GM12865 (cell line): ENCODE measurements around the gene PLEKHF1.
A peak's percentile ranks its signal among the peaks of the same experiment; 100 is the strongest.

Experiments
- DNase-seq: peaks from one replicate; pipeline ENCODE4 v3.0.0; 2010; ENCODE audit warnings: low read depth
- H3K4me3 ChIP-seq: 2 replicates; pipeline ENCODE4 v1.5.1; 2011; ENCODE audit warnings: mild to moderate bottlenecking, low read depth, low read length, control low read depth
- TF ChIP-seq, protein P1 (sequence below): IDR thresholded peaks from 2 replicates; pipeline ENCODE4 v1.5.1; 2011; ENCODE audit warnings: low read length, control low read depth, low read depth, inconsistent platforms; ENCODE audit not compliant: insufficient read depth; ENCODE audit errors: missing control alignments

PLEKHF1 gene

DNA sequence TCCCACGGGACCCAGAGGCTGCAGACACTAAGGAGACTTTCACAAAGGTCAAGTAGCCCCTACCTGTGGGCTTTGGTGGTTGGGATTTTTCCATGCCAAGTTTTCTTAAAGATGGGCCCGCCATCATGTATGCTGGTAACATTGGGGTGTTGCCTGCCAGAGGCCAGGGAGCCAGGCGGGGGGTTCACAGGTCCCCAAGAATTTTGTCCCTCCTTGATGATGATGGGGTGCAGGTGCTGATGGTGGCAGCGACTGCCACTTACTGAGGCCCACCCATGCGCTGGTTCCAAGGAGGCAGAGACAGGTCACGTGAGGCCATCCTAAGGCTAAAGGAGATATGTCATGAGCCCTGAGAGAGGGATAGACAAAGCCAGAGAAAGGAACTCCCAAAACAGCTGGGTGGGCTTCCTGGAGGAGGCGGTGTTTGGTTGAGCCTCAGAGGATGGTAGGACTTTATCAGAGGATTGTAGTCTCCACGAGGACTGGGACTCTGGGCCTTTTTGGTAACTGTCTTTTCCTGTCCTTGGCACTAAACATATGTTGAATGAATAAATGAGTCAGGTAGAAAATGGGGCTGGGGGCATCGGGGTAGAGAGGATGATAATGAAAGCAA is 14.4 kb downstream of the PLEKHF1 start:
- TF ChIP-seq, protein P1, sequence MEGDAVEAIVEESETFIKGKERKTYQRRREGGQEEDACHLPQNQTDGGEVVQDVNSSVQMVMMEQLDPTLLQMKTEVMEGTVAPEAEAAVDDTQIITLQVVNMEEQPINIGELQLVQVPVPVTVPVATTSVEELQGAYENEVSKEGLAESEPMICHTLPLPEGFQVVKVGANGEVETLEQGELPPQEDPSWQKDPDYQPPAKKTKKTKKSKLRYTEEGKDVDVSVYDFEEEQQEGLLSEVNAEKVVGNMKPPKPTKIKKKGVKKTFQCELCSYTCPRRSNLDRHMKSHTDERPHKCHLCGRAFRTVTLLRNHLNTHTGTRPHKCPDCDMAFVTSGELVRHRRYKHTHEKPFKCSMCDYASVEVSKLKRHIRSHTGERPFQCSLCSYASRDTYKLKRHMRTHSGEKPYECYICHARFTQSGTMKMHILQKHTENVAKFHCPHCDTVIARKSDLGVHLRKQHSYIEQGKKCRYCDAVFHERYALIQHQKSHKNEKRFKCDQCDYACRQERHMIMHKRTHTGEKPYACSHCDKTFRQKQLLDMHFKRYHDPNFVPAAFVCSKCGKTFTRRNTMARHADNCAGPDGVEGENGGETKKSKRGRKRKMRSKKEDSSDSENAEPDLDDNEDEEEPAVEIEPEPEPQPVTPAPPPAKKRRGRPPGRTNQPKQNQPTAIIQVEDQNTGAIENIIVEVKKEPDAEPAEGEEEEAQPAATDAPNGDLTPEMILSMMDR, result no peak
- peak overlapping the region; percentile 52 for H3K4me3 ChIP-seq

DNA sequence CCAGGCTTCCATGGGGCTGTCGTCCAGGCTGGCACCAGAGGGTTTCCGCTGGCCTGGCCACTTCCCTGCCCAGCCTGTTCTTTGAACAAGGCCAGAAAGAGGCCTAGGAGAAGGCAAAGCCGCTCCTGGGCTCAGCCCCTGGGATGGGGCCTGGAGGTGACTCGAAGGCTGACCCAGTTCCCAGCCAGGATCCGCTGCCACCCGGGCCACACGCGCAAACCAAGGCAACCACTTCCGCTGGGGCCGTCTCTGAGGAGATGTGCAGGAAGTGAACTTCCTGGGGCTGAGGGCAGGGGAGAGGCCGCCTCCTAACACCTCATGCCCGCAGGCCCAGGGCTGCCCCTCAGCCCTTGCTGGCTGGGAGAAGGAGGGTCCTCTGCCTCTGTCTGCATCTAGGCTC is 15.2 kb downstream of the PLEKHF1 start:
- TF ChIP-seq, protein P1, result no peak
- DNase-seq, result peak; percentile 91
- peak overlapping the region; percentile 52 for H3K4me3 ChIP-seq

More for the DNA sequence above, 14.4 kb downstream of the PLEKHF1 start:
- DNase-seq, result no peak

DNA sequence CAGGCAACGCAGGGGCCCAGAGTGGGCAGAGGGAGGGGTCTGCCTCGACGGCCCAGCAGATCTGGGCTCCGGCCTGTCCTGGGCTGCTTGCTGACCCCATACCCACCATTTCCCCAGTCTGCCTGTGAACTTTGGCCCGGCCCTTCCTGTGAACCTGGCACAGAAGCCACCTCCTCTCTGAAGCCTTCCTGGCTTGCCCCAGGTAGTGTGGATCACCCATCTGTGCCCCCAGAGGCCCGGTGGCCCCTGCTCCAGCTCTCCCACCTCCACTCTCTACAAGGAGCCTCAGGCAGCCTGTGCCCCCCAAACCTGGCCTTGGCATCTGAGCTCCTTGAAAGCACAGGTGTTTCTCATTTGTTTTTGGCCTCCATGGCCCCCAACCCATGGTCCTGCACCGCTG is 15.7 kb downstream of the PLEKHF1 start:
- no peak for DNase-seq
- peak overlapping the region; percentile 52 for H3K4me3 ChIP-seq
- TF ChIP-seq, protein P1, result no peak

DNA sequence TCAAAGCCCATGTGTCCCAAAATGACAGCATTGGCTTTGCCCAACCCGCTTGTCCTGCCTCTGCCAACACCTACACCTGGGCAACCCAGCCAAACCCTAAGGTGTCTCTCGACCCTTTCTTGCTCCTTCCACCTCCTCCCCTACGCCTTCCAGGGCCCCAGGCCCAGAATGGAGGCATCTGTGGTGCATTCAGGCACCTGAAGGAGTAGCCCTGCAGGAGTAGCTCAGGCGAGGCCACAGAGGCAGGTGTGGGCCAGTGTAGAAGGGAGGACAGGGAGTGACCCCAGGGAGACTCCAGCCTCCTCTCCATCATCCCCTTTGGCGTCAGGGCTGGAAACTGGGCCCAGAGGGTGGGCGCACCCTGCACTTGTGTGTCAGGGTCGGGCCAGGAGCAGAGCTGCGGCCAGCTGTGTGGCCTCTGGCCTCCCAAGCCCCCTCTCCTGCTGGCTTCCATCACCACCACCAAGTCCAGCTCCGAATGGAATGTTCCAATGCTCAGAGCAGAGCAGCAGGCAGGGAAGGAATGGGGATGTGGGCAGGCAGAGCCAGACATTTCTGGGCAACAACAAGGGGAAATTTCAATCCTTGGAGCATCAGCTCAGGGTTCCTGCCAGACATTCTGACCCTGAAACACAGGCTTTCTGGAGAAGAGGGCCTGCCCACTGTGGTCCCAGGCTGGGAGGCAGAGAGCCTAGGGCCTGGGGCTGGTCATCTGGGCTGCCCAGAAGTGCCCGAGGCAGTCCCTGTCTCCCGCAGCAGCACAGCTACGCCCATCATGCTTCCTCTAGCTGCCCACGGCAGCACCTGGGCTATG is 16.4 kb downstream of the PLEKHF1 start:
- H3K4me3 ChIP-seq, result no peak overlapping the region
- no peak for DNase-seq
- TF ChIP-seq, protein P1, result no peak

DNA sequence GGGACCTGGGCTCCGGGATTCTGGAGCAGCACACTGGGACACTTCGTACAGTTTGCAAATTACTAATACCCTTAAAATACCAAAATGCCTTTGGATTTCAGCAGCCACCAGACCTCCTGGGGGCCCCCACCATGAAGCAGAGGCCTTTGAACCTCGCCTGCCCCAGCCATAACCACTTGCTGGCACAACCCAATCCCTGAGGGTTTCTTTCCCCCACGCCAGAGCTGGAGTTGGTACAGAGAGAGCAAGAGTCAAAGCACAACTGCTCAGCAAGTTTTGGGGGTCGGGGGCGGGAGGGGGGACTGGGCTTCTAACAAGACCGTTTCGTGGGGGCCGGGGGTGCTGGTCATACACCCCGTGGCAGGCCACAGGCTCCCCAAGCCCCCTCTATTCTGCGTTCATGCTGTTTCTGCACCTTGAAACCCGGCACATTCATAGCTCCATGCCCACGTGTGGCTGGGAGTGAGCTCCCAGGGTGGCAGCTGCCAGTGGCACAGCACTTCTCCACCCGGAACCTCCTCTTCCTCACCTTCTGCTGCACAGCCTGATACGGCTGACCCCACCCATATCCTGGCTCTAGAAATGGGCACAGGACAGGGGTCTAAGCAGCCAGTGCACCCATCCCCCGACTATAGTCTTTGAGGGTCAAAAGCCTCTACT is 17.1 kb downstream of the PLEKHF1 start:
- DNase-seq, result no peak
- TF ChIP-seq, protein P1, result no peak

DNA sequence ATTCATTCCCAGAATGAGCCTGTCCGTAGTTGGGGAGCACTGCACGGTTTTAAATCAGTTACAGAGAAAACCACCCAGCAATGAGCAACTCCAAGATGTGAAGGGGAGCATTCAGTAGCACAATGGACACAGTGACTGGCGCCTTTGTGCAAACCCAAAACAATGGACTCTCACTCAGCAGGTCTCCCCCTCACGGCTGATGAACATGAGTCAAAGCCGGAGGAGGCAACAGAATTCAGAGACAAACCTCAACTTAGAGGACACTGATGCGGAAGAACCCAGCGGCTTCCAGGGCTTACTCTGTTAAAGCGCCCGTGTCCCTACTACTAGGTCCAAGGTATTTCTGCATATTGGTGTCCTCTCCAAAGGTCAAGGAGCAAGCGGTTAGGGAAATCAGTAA is 17.7 kb downstream of the PLEKHF1 start:
- peak; percentile 64 for DNase-seq
- TF ChIP-seq, protein P1, result no peak
- H3K4me3 ChIP-seq, result no peak overlapping the region

More for the DNA sequence above, 17.1 kb downstream of the PLEKHF1 start:
- no peak overlapping the region for H3K4me3 ChIP-seq
